ELF-1 (cell line): ENCODE data around the gene EZR.

Experiments
- DNase-seq: peaks from one replicate; pipeline ENCODE4 v3.0.0-alpha.2; 2016; ENCODE audit warnings: low read depth, low spot score

The EZR gene

DNA sequence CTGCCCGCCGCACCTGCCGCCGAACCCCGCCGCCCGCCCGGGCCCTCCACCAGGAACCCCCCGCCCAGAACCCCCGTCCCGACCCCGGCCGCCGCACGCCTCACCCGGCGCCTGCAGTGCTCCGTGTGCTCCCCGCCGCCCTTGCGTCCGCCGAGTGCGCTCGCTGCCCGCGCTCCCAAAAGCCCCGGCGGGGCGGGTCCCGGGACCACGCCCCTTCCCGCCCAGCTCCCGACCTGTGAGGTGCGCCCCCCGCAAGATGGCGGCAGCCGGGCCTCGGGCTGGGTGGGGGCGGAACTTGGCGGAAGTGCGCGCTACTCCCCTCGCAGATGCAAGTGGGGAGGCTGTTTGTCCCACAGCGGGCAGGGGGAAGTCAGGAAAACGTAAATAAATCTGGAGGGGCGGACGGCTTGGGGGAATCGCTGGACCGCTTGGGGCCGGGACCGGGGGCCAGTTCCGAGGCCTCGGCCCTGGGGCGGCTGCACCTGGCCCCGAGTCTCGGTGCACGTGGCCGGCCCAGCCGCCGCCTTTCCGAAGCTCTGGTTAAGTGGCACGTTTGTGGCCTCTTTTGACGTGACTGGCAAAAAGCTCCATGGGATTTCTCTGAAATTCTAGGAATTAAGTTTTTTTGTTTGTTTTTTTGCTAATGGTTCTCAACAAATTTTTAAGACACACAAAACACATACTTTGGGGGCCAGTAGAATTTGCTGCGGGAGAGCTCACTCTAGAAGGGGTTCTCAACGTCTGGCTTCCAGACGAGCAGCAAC lies at the start of gene EZR:
Gene EZR, minus strand, starts transcription at position 156 of the 764 bp plus-strand sequence. CDS start 1,275 bp downstream, outside the sequence.
- peak; percentile 90 for DNase-seq

- no peak for DNase-seq
These were observed 48.9 kb upstream of the EZR start for GRCh38 chr6:158868122-158868480.

- no peak for DNase-seq
These were observed 48.4 kb upstream of the EZR start for GRCh38 chr6:158867381-158868121.

GRCh38 chr6:158865769-158866168 lies 46.6 kb upstream of the EZR start:
- DNase-seq: no peak

DNA sequence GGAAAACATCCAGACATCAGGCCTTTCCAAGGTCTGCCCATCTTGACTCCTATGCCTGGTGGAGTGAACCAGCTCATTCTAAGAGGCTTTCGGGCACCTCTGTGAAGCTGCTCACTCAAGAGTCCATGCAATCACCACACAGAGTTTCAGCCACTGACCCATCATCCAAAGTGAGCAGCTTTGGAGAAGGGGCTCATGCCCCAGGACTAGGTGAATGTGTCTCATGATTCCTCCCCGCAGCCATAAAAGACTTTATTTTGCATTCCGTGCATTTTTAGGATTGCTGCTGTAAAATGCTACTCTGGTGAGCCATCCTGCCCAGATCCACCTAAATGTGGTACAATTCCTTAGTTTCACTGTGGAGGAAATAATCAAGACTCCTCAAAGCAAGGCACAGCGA lies 44.5 kb upstream of the EZR start:
- peak; percentile 68 for DNase-seq

GRCh38 chr6:158861686-158862381 lies 42.7 kb upstream of the EZR start:
- DNase-seq: no peak

- no peak for DNase-seq
These were observed 41.2 kb upstream of the EZR start for GRCh38 chr6:158860279-158860865.

DNA sequence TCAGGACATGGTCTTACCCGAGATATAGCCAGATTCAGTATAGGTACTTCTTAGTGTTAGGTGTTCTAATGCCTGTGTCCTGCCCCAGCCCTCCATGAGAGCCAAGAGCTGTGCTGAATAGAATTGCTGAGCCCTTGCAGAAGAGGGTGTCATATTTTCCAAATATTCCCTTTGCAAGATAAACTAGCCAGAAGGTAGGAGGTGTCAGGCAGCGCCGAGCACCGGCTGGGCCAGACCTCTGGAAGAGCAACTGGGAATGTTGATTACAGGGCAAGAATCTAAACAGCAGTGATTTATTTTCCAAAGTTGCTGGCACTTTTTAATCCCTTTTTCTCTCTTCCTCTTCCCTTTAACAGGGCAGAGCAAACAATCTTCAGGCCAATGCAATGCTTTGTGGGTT lies 37.1 kb upstream of the EZR start:
- peak; percentile 46 for DNase-seq

GRCh38 chr6:158854214-158855101 lies 35.3 kb upstream of the EZR start:
- peak; percentile 53 for DNase-seq

DNA sequence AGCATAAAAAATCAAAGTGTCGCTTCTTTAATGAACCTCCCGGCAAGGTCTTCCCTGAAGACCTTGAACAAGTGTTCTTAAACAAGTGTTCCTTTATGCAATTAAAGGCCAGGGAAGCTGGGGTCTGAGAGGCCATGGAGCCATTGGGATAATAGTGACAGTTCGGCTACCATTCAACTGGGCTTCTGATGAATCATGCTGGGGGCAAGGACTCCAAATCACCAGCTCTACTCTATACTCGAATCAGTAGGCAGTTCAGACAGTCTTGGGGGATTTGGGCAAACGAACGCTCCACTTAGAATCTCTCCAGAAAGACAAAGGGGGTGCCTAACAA lies 34.7 kb upstream of the EZR start:
- DNase-seq: no peak

DNA sequence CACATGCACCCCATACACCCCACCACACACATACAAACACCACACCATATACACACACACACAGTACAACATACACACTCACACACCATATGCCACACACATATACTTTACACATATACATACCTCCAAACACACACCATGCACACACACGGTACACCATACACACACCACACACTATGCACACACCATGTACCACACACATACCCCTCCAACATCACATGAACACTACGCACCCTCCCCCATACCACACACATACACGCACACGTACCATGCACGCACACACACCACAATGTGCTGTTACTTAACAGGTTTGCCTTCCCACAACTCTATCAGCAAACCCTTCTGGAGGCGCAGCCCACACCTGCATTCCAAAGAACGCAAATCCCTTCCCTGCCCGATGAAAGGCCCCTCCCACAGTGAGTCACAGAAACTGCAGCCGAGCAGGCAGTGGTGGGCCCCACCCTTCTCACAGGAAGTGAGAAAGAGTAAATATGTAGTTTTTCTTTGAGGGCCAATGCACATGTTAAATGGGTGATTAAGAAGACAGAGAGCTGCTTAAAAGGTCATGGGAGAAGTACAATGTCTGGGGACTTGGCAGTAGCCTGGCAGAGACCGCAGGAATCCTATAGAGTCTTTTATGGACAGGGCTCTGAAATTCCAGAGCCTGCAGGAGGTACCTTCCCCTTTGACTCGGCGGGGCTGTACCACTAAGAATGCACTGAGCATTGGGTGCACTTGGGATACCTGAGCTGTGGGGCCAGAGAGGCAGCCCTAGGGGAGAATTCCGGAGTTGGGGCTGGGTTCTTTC lies 34.1 kb upstream of the EZR start:
- peak; percentile 97 for DNase-seq

GRCh38 chr6:158852312-158853071 lies 33.3 kb upstream of the EZR start:
- DNase-seq: peak; percentile 32

DNA sequence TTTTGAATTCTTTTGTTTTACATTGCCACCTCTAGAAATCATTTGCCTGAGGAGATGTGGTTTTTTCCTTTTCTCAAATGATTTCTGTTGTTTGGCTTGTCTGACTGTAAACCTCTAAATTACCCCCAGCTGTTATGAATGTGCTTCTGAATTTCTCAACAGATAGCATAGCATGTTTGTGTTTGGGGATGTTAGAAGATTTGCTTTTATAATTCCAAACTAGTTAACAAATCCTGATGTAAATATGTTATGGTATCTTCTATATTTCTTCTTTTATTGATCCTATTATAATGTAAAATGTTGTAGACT lies 31.6 kb upstream of the EZR start:
- DNase-seq: no peak

- peak; percentile 44 for DNase-seq
These were observed 31.0 kb upstream of the EZR start for GRCh38 chr6:158849899-158850806.

GRCh38 chr6:158848490-158848895 lies 29.3 kb upstream of the EZR start:
- DNase-seq: no peak

DNA sequence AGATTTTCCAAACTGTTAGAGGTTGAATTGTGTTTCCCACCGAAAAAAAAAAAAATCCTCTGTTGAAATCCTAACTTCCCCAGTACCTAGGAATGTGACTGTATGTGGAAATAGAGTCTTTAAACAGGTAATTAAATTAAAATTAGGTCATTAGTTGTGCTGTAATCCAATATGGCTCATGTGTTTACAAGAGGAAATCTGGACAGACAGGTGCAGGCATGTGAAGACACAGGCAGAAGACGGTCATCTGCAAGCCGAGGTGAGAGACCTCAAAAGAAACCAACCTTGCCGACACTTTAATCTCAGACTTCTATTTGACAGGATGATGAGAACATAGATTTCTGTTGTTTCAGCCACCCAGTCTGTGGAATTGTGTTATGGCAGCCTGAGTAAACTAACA lies 28.6 kb upstream of the EZR start:
- DNase-seq: no peak

DNA sequence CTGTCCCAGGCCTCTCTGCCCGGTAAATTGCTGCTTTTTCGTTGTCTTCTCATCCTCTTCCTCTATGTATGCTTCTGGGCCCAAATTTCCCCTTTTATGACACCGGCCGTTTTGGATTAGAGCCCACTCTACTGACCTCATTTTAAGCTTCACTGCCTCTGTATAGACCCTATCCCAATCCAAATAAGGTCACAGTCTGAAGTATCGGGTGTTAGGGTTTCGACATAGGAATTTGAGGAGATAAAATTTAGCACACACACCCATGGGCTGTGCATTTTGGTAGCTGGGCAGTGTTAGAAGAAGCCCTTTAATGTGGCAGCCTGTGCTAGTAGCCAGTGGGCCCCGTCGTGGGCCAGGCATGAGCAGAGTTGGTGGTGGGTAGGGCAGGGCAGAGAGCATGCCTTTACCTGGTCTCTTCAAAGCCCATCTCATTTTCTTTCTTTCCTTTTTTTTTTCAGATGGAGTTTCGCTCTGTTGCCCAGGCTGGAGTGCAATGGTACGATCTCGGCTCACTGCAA lies 27.9 kb upstream of the EZR start:
- no peak for DNase-seq
